ENCODE measurements around the gene MAST4.

GRCh38 chr5:67216564-67216963 is 620.4 kb downstream of the MAST4 start:
- TF ChIP-seq CTCF (IDR thresholded peaks at IDR 0.05) (no peak), EZH2 (IDR thresholded peaks at IDR 0.05) (no peak)

All from neural progenitor cell (in vitro differentiated cells).